Prostate gland (tissue), 2 donors: Measurements from ENCODE around the gene FAXDC2.

ENCODE experiments used
- POLR2A ChIP-seq: fragments of 450-650 bp; IDR thresholded peaks from one replicate; pipeline ENCODE4 v1.6.1; 2016; ENCODE audit warnings: antibody characterized with exemption, mild to moderate bottlenecking
- POLR2AphosphoS5 ChIP-seq: sonication (generic); formaldehyde crosslinking; IDR thresholded peaks from one replicate; pipeline ENCODE4 v1.6.1; 2017; ENCODE audit warnings: antibody characterized with exemption
- TF ChIP-seq, protein P1 (sequence below), 4 experiments: fragments of 200-600 bp in 2 of 4; fragments of 450-650 bp in 2 of 4; sonication (generic) in 2 of 4; IDR thresholded peaks; 1 replicate in 3 of 4; 2 replicates in 1 of 4; pipeline ENCODE4 v1.5.1; 2016 to 2019; ENCODE audit warnings: antibody characterized with exemption in 4 of 4, mild to moderate bottlenecking in 2 of 4, moderate library complexity in 2 of 4

DNA sequence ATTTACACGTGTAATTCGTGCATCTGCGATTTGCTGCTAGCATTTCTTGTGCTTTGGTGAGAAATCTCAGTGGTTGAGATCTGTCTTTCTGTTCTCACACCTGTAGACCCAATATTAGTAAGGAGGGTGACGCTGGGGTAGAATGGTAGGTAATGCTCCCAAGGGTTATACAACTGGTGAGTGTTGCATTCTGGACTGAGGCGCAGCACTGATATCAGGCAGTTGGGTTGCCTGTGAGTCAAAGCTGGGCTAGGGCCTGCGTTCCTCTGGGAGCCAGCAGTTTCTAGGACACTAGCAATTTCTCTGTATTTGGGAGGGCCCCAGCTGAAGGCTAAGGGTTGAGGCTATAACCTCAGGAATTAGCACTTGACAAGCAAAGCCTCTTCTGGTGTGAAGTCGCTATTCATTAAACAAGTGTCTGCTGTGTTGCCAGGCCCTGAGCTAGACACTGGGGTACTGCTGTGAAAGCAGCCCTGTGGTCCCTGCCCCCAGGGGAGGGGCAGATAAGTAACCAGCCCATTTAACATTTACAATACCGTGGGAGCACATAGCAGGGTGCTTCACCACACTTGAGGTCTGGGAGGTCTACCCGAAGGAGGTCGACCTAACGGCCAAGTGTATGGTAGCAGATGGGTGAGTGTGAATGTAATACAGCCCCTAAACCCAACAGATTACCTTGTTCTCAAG lies 66.5 kb downstream of the FAXDC2 start:
- TF ChIP-seq, protein P1, sequence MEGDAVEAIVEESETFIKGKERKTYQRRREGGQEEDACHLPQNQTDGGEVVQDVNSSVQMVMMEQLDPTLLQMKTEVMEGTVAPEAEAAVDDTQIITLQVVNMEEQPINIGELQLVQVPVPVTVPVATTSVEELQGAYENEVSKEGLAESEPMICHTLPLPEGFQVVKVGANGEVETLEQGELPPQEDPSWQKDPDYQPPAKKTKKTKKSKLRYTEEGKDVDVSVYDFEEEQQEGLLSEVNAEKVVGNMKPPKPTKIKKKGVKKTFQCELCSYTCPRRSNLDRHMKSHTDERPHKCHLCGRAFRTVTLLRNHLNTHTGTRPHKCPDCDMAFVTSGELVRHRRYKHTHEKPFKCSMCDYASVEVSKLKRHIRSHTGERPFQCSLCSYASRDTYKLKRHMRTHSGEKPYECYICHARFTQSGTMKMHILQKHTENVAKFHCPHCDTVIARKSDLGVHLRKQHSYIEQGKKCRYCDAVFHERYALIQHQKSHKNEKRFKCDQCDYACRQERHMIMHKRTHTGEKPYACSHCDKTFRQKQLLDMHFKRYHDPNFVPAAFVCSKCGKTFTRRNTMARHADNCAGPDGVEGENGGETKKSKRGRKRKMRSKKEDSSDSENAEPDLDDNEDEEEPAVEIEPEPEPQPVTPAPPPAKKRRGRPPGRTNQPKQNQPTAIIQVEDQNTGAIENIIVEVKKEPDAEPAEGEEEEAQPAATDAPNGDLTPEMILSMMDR (IDR thresholded peaks at IDR 0.05) = no peak
- TF ChIP-seq POLR2A (no peak), POLR2AphosphoS5 (no peak)
